ENCODE measurements around the gene CLPTM1L. TPM values are rescaled to one million over a fixed set of nuclear protein-coding genes. Genes with fewer than 3 reads are reported as not detected.

The CLPTM1L gene
- total and polyA plus RNA-seq, 9 of the 15 experiments (the other 6 are each of a cell fraction or from before 2014, with no cell fraction given) = 3.5 to 217 (median 177) TPM

DNA sequence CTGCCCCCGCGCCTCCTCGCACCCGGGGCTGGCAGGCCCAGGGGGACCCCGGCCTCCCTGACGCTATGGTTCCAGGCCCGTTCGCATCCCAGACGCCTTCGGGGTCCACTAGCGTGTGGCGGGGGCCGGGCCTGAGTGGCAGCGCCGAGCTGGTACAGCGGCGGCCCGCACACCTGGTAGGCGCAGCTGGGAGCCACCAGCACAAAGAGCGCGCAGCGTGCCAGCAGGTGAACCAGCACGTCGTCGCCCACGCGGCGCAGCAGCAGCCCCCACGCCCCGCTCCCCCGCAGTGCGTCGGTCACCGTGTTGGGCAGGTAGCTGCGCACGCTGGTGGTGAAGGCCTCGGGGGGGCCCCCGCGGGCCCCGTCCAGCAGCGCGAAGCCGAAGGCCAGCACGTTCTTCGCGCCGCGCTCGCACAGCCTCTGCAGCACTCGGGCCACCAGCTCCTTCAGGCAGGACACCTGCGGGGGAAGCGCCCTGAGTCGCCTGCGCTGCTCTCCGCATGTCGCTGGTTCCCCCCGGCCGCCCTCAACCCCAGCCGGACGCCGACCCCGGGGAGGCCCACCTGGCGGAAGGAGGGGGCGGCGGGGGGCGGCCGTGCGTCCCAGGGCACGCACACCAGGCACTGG is 50.6 kb downstream of the CLPTM1L start (continued):
- TF ChIP-seq PCBP1 (IDR thresholded peaks at IDR 0.05; ENCODE audit: low read depth, low read length, poor library complexity, severe bottlenecking) = peak; percentile 46

DNA sequence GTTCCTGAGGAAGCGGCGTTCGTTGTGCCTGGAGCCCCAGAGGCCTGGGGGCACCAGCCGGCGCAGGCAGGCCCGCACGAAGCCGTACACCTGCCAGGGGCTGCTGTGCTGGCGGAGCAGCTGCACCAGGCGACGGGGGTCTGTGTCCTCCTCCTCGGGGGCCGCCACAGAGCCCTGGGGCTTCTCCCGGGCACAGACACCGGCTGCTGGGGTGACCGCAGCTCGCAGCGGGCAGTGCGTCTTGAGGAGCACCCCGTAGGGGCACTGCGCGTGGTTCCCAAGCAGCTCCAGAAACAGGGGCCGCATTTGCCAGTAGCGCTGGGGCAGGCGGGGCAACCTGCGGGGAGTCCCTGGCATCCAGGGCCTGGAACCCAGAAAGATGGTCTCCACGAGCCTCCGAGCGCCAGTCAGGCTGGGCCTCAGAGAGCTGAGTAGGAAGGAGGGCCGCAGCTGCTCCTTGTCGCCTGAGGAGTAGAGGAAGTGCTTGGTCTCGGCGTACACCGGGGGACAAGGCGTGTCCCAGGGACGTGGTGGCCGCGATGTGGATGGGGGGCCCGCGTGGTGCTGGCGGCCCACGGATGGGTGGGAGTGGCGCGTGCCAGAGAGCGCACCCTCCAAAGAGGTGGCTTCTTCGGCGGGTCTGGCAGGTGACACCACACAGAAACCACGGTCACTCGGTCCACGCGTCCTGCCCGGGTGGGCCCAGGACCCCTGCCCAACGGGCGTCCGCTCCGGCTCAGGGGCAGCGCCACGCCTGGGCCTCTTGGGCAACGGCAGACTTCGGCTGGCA is 51.3 kb downstream of the CLPTM1L start:
- DNase-seq (ENCODE audit: extremely low read depth in 1 of 4, low spot score in 3 of 4) (no peak), ATAC-seq (no peak), FAIRE-seq (no peak)
- H3K9me3 ChIP-seq (replicated peaks; ENCODE audit: control insufficient read depth, insufficient read depth, low read depth, low read length) = no peaks in the 10 kb centered on the region
- no peak overlapping the region for H2AFZ ChIP-seq (ENCODE audit: low read depth, low read length)
- no peaks in the 10 kb centered on the region for H3K36me3 ChIP-seq (ENCODE audit: control insufficient read depth, insufficient read depth, low read length)
- POLR2A ChIA-PET = interaction anchor here (1.0 to 1.2 kb wide), 2 partner anchors 17 to 22 kb away, joined by 3 to 5 read pairs; no protein-coding TSS in a partner anchor
- CTCF ChIA-PET (ENCODE audit: low intra/inter-chr PET ratio) = no interaction called here
- no TSS peak for BruUV-seq (replicated peaks)
- no peak overlapping the region; a peak in 1 of 4 replicates for H3K9ac ChIP-seq (ENCODE audit: insufficient read depth in 1 of 2, low read depth in 2 of 2, low read length in 2 of 2)
- H3K27ac ChIP-seq (ENCODE audit: extremely low read depth, low read depth, low read length) = no peak overlapping the region
- no peak overlapping the region for H3K4me3 ChIP-seq
- H3K9me1 ChIP-seq (ENCODE audit: control insufficient read depth, insufficient read depth, low read length) = no peaks in the 10 kb centered on the region
- peaks cover 18 to 53% of the 10 kb centered on the region in 2 experiments for H3K27me3 ChIP-seq (ENCODE audit: control insufficient read depth in 2 of 2, insufficient read depth in 2 of 2, low read length in 2 of 2)
- H3K4me2 ChIP-seq (ENCODE audit: insufficient read depth, low read length) = no peak overlapping the region
- H3K4me1 ChIP-seq (replicated peaks in 1 of 2; ENCODE audit: control insufficient read depth in 2 of 2, insufficient read depth in 2 of 2, low read length in 2 of 2) = peaks cover 0 to 59% of the 10 kb centered on the region in 2 experiments; a peak in 2 of 5 replicates
- TF ChIP-seq OTX1 (CRISPR knock-in tag; IDR thresholded peaks at IDR 0.05) = no peak
- no peak for TF ChIP-seq MCM5 (IDR thresholded peaks at IDR 0.05; ENCODE audit: low read depth)
- TF ChIP-seq ZNF780A (CRISPR knock-in tag; IDR thresholded peaks at IDR 0.05) = no peak
- no peak for TF ChIP-seq KLF1 (tag; IDR thresholded peaks at IDR 0.05)
- no peak for TF ChIP-seq SREBF2 (CRISPR knock-in tag; IDR thresholded peaks at IDR 0.05)
- no peak for TF ChIP-seq ZNF707 (CRISPR knock-in tag; conservative IDR thresholded peaks at IDR 0.05)
- no peak for TF ChIP-seq GABPB1 (CRISPR knock-in tag; IDR thresholded peaks at IDR 0.05)
- no peak for TF ChIP-seq ZFPM2 (CRISPR knock-in tag; IDR thresholded peaks at IDR 0.05)
- no peak for TF ChIP-seq LEF1 (IDR thresholded peaks at IDR 0.05)
- TF ChIP-seq SMARCC2 (IDR thresholded peaks at IDR 0.05; ENCODE audit: low read depth) = no peak
- TF ChIP-seq RBBP5 (IDR thresholded peaks at IDR 0.05; ENCODE audit: borderline replicate concordance, insufficient read depth, low read length, poor library complexity, severe bottlenecking) = no peak
- TF ChIP-seq, protein P1, sequence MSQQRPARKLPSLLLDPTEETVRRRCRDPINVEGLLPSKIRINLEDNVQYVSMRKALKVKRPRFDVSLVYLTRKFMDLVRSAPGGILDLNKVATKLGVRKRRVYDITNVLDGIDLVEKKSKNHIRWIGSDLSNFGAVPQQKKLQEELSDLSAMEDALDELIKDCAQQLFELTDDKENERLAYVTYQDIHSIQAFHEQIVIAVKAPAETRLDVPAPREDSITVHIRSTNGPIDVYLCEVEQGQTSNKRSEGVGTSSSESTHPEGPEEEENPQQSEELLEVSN (IDR thresholded peaks at IDR 0.05; ENCODE audit: borderline replicate concordance in 1 of 2, extremely low read depth in 1 of 2, insufficient read depth in 1 of 2, insufficient read length in 1 of 2, low read depth in 1 of 2, low read length in 1 of 2, poor library complexity in 1 of 2, severe bottlenecking in 1 of 2) = no peak
- in situ Hi-C loops (cut with MboI) (no loop called here), intact Hi-C loops (cut with micrococcal nuclease) (no loop called here)
- peaks cover 8% of the 10 kb centered on the region; the same call in 1 of the 2 replicates for H4K20me1 ChIP-seq (replicated peaks; ENCODE audit: control insufficient read depth, insufficient read depth, low read length)
- 69% methylated on average over 47 of the region's 60 CpGs for WGBS (ENCODE audit: insufficient coverage, low coverage, missing lambda C conversion rate)
- H3K79me2 ChIP-seq (ENCODE audit: control insufficient read depth, insufficient read depth, low read length) = no peaks in the 10 kb centered on the region

Data from K562 (cell line).